SH-SY5Y (cell line): ENCODE results near the gene SNAPIN.

Experiments used
- GATA2 ChIP-seq: IDR thresholded peaks from 2 replicates; pipeline ENCODE4 v1.6.1; 2011; ENCODE audit warnings: mild to moderate bottlenecking, low read depth, low read length
- GATA3 ChIP-seq: IDR thresholded peaks from 2 replicates; pipeline ENCODE4 v1.6.1; 2011; ENCODE audit warnings: low read depth, mild to moderate bottlenecking, low read length, moderate library complexity

Gene SNAPIN

DNA sequence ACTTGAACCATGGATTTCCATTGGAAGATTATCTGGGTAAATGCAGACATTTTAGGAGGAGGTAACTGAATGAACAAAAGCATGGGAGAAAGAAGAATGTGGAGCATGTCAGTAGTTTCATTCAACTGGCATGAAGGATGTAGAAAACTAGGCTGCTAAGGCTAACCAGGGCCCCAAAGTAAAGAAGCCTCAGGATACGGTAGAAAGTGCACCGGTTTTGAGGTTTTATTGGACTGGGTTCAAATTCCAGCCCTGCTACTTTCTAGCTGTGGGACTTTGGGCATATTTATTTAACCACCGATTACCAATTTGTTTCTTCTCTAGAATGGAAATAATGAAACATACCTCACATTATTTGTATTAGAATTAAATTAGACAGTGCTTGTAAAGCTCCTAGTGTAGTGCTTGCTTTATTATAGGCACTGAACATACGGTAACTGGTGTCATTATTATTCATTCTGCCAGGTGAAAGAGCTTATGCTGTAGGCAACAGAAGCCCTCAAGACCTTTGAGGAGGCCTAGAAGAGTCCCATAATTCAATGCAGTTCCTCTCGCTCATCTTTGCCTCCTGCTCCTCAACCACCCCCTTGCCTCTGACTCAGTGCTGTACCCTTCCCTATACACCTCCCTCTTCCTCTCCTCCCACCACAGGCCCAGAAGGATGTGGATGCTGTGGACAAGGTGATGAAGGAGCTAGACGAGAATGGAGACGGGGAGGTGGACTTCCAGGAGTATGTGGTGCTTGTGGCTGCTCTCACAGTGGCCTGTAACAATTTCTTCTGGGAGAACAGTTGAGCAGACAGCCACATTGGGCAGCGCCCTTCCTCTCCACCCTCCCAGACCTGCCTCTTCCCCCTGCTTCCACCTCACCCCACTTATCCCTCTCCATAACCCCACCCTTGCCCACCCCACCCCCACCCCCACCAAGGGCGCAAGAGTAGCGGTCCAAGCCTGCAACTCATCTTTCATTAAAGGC is 27.2 kb upstream of the SNAPIN start:
- no peak for TF ChIP-seq GATA2
- no peak for TF ChIP-seq GATA3

DNA sequence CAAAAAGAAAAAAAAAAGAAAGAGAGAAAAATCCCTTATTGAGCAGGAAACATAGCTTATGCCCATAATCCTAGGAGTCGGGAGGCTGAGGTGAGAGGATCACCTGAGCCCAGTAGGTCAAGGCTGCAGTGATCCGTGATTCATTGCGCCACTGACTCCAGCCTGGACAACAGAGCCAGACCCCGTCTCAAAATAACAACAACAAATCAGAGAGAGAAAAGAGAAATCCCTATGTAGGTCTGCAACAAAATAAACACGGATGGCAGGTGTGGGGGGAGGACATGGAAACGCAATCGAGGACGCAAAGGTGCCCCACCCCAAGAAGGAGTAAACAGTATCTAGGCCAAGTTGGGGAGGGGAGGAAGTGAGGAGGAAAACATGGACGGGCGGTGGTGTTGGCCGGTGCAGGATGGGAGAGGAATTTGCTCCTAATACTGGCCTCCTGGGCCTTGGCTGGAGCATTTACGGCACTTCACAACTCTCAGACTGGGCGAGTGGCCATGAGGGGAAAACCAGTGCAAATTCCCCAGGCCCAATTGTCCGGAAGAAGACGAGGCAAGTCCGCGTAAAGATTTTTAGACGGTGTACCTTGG is 25.2 kb upstream of the SNAPIN start:
- TF ChIP-seq GATA3 (no peak), GATA2 (no peak)

GRCh38 chr1:153633754-153634665 is 24.5 kb upstream of the SNAPIN start, which contains the start of gene CHTOP:
TSS of gene CHTOP (plus strand) at chr1:153634066. CDS start at chr1:153636589, 2,523 bp downstream.
- no peak for TF ChIP-seq GATA3
- no peak for TF ChIP-seq GATA2

DNA sequence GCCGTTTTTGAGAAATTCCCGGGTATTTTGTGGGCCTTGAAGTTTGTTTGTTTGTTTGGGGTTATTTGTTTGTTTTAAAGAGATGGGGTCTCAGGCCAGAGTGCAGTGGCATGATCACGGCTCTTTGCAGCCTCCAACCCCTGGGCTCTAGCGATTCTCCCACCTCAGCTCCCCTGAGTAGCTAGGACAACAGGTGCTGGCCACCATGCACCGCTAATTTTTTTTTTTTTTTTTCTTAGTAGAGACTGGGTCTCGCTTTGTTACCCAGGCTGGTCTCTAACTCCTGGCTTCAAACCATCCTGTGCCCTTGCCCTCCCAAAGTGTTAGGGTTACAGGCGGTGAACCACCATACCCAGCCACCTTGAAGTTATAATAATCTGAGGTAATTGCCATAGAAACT is 22.6 kb upstream of the SNAPIN start:
- TF ChIP-seq GATA2 = no peak
- no peak for TF ChIP-seq GATA3

DNA sequence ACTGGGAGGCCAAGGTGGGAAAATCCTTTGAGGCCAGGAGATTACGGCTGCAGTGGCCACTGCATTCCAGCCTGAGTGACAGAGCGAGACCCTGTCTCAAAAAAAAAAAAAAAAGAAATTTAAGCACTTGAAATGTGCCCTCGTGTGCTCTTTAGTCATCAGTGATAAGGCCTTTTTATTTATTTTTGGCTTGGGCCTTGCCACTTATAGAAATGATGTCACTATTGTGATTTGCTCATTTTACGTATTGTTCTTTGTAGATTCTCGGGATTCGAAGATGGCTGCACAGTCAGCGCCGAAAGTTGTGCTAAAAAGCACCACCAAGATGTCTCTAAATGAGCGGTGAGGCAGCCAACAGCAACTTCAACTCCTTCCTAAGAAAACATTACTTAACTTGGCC is 22.2 kb upstream of the SNAPIN start:
- TF ChIP-seq GATA2 (no peak), GATA3 (no peak)

GRCh38 chr1:153638261-153638660 is 20.2 kb upstream of the SNAPIN start:
- TF ChIP-seq GATA3 (no peak), GATA2 (no peak)

GRCh38 chr1:153639280-153639679 is 19.2 kb upstream of the SNAPIN start:
- TF ChIP-seq GATA3 (no peak), GATA2 (no peak)

DNA sequence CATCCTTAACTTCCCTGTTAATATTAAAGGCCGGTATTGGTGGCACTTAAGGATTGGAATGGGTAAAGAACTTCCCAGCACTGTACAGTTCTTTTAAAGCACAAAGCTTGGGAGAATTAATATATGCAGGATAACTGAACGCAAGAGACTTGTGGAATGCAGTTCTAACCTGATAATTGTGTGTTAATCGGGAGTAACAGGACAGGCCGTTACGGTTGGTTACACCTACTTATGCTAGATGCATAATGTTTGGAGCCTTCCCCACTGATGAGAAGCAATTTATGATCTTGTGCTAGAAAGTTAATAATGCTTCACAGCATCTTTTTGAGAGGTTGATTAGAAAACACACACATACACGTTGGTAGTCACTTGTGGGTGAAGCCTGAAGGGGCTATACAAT is 17.6 kb upstream of the SNAPIN start:
- TF ChIP-seq GATA2 (no peak), GATA3 (no peak)

GRCh38 chr1:153642161-153642560 is 16.3 kb upstream of the SNAPIN start:
- TF ChIP-seq GATA2 = no peak
- no peak for TF ChIP-seq GATA3

DNA sequence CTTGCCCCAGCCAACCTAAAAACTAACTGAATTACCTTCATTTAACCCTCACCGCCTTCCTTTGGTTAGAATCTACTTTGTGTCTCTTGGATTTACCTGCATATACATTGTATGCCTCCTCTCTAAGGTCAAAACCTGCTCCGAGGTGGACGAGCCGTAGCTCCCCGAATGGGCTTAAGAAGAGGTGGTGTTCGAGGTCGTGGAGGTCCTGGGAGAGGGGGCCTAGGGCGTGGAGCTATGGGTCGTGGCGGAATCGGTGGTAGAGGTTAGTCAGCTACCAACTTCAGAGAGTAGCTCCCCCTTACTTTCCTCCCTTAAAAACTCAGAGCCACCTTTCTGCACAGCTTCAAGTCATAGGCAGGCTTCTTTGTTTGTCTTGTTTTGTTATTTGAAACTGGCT is 15.4 kb upstream of the SNAPIN start:
- TF ChIP-seq GATA2 (no peak), GATA3 (no peak)

DNA sequence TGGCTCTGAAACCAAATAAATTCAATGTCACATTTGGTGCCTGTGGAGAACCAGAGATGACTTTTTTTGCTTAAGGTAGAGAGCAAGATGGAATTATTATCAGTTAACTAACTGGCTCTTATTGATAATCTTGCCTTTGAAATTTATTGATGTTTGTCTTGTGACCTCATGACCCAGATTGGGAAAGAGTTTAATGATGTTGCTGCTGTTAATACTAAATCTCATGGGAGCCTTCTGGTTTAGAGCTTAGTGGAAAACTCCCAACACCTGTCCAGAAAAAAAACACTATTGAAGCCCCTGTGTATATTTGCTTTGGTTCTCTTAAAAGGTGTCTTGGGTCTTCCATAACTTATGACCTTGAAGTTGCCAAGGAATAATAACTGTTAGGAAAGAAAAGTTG is 14.7 kb upstream of the SNAPIN start:
- TF ChIP-seq GATA3 (no peak), GATA2 (no peak)

DNA sequence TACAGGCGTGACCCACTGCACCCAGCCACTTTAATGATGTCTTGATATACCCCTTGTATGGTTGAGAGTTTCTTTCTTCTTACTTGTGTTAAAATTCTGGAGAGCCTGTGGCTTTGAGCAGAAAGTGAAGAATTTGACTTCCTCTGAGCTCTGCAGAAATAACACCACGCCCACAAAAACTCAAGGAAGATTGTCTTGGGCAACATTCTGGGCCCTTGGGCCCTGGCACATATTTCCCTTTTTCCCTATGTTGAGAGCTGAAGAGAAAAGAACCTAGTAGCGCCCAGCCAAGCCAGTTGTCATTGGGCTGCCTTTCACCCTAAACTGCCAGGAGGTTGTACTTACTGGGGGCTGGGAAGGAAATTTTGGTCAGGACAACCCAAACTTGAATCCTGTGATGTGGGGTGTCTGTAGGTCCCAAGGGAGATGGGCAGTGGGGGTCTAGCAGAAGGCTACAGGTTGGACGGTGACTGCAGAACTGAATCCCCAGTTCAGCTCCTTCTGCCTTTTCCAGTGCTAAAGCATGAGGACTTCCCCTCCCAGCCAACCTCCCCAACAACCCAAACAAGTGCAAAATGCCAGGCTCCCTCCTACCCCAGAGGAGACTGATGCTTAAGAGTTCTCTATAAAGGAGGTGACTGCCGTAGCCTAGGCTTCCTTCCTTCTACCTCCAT is 11.7 kb upstream of the SNAPIN start:
- no peak for TF ChIP-seq GATA3

GRCh38 chr1:153647346-153647714 is 11.2 kb upstream of the SNAPIN start:
- no peak for TF ChIP-seq GATA3
- TF ChIP-seq GATA2 = no peak
